Posterior vena cava (tissue), 2 donors: ENCODE results near the gene HOXD10. TPM values are rescaled to one million over a fixed set of nuclear protein-coding genes. Genes with fewer than 3 reads are reported as not detected.
A peak's percentile ranks its signal among the peaks of the same experiment; 100 is the strongest.

Experiments used
- DNase-seq: peaks from one replicate; pipeline ENCODE4 v3.0.0-alpha.2; 2020; ENCODE audit warnings: low spot score
- intact Hi-C, 2 donors: fragments of 100-400 bp; cut with DNase I; formaldehyde crosslinking; loops; one replicate each; pipeline versions ENCODE4 v1.14.1 to v1.14.2; 2022 to 2023
- total RNA-seq, 2 donors: library from RNA; stranded (reverse); fragmentation: NEBNext Ultra II Directional; extraction: Animal tissue kit (Norgen Biotek cat#: 25700); gene quantifications; one replicate each; pipeline ENCODE4 v1.2.1, GENCODE V29; 2021
- donor health status: DM: yes; HTN: yes; CAD: no.
- donor health status: DM: yes; HTN: yes; CAD: no.

Gene HOXD10
- total RNA-seq, 2 donors from 2014 or later, result 1.6 to 10.1 TPM

DNA sequence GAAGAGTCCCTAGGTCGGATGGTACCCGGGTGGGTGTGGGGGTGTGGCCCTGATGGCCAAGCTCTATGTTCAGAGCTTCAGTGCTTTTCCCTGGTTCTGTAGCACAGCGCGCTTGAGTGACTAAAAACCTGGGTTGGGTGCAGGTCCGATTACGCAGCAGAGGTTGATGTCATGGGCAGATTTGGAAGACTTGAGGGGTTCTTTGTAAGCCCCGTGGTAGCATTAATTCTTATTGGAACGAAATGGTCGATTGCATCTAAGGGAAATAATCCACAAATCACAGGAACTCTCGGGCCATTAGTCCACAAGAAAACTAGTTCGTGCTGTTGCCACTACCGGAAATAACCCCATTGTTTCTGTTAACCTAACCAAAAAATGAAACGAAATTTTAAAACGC, 21.9 kb downstream of the HOXD10 start:
- DNase-seq, result no peak
- intact Hi-C loops, result loop anchor here (5.0 kb wide), 1 partner anchor 499 kb away; no protein-coding TSS in a partner anchor

DNA sequence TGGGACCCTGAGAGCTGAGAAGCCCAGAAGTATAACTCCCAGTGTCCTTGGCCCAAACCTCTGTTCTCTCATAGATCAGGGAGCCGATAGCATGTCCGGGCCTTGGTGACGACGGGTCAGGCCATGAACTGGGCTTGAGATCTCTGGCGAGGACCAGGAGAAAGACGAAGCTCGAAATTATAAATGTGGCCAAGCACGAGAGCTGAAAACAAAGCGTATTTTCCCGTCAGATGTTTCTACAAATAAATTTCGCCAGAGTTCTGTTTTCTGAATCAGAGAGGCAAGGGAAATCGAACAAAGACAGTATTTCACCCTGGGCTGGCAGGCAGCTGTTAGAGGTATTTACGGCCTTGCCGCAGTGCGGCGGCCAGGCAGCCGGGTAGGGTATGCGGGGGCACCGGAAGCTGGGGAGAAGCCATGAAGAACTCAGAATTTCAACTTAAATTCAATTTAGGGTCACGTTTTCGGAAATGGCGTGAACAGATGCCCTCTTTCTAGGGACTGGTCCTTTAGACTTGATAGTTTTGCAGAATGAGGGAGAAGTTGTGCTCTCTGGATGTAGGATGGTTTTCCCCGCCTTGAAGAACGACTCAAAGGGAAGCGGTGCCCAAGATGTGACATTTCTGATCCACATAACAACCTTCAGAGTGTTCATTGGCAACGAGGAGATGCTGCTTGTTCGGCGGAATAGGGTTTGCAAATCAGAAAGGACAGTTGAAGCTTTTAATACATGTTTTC, 22.5 kb downstream of the HOXD10 start:
- DNase-seq, result no peak
- intact Hi-C loops, result loop anchor here (5.0 kb wide), 1 partner anchor 498 kb away; no protein-coding TSS in a partner anchor

GRCh38 chr2:176139661-176140512, 23.3 kb downstream of the HOXD10 start:
- intact Hi-C loops, result loop anchor here (2.0 to 10.0 kb wide), 5 partner anchors 312 to 497 kb away; no protein-coding TSS in a partner anchor
- no peak for DNase-seq

GRCh38 chr2:176140513-176141317, 24.1 kb downstream of the HOXD10 start:
- peak; percentile 92 for DNase-seq
- intact Hi-C loops, result loop anchor here (2.0 to 10.0 kb wide), 4 partner anchors 312 to 414 kb away; no protein-coding TSS in a partner anchor

DNA sequence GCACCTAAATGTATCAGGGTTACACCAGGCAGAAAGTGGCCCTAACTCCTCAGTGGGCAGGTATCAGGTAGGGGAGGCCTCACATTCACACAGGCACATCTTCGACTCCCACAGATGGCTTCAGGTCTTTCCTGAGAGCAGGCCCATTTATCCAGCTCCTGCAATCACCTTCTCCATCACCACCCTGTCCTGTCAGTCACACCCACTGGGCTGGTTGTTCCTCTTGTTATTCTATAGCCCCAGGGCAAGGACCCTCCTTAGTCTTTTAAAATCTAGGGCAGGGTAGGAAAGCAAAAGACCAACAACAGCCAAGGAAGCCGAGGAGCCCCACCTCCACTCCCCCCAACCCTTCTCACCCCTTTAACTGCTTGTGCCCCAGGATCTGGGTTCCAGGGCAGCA, 25.7 kb downstream of the HOXD10 start:
- no peak for DNase-seq
- intact Hi-C loops, result loop anchor here (5.0 to 10.0 kb wide), 3 partner anchors 310 to 413 kb away; no protein-coding TSS in a partner anchor

- no peak for DNase-seq
- intact Hi-C loops, result loop anchor here in 1 of 2 donors (10.0 kb wide), 1 partner anchor 409 kb away; no protein-coding TSS in a partner anchor
Observed at GRCh38 chr2:176145085-176145969, 28.7 kb downstream of the HOXD10 start.

DNA sequence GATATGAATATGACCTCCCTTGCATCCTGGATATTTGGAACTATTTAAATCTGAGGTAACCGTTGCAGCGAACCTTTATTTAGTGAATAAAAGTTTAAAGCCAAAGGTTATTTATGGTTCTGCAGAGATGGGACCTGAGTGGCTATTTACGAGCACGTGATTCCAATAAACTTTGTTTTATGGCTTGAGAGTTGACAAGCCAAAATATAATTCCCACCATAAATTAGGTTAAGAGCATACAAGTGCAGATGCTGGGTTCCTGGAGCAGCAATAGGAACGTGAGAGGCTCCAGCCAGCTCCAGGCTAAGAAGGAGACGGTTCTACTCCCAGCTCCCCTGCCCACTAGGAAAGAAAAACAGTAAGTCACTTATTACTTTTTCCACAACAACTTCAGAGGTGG, 29.5 kb downstream of the HOXD10 start:
- intact Hi-C loops, result loop anchor here in 1 of 2 donors (10.0 kb wide), 1 partner anchor 409 kb away; no protein-coding TSS in a partner anchor
- no peak for DNase-seq

GRCh38 chr2:176146645-176147044, 30.1 kb downstream of the HOXD10 start:
- intact Hi-C loops, result loop anchor here in 1 of 2 donors (10.0 kb wide), 1 partner anchor 408 kb away; no protein-coding TSS in a partner anchor
- no peak for DNase-seq

DNA sequence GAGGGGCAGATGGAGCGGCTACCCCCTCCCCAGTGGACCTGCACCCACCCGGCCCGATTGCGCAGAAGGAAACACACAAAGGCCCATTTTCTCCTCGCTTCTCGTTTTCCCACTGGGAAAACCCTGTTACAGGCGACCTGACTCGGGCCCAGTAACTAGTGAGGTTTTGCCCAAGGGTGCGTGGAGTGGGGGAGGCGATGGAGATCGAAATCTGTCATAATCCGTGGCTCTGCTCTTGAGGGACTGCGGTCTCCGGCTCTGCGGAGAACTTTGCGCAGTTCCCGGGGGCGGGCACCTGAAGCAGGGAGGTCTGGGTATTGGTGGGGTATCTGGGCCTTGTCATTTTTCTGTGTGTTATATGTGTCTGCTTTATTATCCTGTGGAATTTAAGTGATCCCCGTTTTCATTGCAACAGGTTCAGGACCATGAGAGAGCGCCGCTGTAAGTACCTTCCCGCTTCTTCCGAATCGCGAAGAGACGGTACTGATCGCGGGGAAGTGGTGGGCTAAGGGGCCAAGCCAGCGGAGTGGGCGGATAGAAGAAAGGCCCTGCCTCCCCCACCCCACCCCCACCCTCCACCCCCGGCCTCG, 30.7 kb downstream of the HOXD10 start:
- DNase-seq, result no peak
- intact Hi-C loops, result loop anchor here in 1 of 2 donors (10.0 kb wide), 1 partner anchor 407 kb away; no protein-coding TSS in a partner anchor

- intact Hi-C loops, result loop anchor here in 1 of 2 donors (10.0 kb wide), 1 partner anchor 407 kb away; no protein-coding TSS in a partner anchor
- no peak for DNase-seq
Observed at GRCh38 chr2:176147800-176148496, 31.4 kb downstream of the HOXD10 start.

- no peak for DNase-seq
- intact Hi-C loops, result loop anchor here in 1 of 2 donors (10.0 kb wide), 1 partner anchor 406 kb away; no protein-coding TSS in a partner anchor
Observed at GRCh38 chr2:176148751-176149421, 32.3 kb downstream of the HOXD10 start.

- intact Hi-C loops, result loop anchor here in 1 of 2 donors (10.0 kb wide), 1 partner anchor 405 kb away; no protein-coding TSS in a partner anchor
- DNase-seq, result no peak
Observed at GRCh38 chr2:176149481-176149938, 32.9 kb downstream of the HOXD10 start.

GRCh38 chr2:176149939-176150583, 33.5 kb downstream of the HOXD10 start:
- DNase-seq, result no peak
- intact Hi-C loops, result loop anchor here in 1 of 2 donors (10.0 kb wide), 1 partner anchor 405 kb away; no protein-coding TSS in a partner anchor

DNA sequence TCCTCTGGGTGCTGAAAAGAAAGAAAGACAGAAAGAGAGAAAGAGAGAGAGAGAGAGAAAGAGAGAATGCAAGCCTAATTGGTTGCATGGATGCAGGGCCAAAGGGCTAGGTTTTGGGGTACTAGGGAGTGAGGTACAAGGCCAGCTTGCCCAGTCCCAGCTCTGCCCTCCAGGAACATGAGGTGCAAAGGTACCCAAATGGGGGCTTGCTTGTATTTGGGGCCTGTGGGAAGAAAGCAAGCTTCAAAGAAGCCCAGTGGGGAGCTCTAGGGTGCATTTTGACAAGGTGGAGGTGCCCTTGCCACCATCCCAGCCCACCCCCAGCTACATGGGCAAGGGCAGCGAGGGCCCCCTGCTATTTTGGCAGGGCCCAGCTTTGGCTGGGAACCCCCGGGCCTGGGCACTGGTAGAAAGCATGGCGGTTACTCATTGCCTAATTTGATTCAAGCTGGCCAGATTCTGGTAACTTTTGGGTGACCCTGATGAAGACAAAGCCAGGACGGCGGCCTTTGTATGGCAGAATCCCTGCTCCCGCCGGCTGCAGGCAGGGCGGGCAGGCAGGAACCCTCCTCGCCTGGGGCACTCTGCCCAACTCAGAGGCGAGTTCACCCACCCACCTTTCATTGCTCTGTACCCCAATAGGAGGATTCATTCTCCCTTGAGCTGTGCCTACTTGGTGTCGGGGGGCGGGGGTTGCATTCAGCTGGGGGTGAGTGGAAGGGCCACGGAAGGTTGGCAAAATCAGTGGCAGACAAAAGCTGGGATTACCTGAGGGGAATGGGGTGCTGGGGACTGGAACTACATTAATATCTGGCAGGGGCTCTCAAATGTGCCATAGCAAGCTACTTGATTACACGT, 34.2 kb downstream of the HOXD10 start:
- DNase-seq, result no peak
- intact Hi-C loops, result no loop called here
